ENCODE measurements around the gene IGBP1.

The IGBP1 gene

DNA sequence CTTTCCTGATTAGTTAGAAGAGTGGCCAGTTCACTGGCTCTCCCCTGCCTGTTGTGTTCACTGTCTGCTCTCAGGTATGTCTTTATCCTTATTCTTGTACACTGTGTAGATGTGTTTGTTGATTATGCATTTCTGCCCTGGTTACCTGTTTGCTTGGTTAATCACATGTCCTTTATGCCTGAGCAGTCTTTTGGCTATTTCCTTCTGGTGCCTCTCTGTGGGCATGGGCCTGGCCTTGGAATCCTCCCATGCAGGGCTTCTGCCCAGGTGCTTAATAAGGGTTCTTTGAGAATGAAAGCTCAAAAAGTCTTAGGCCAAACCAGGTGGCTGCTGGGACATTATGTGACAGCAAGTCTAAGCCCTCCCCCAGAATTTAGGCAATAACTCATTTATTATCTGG is 44.5 kb upstream of the IGBP1 start:
- no peak overlapping the region for H3K9ac ChIP-seq (ENCODE audit: low read depth, low read length)
- H3K9me3 ChIP-seq (ENCODE audit: insufficient read depth, low read length, severe bottlenecking), result no peaks in the 10 kb centered on the region
- H3K4me2 ChIP-seq (ENCODE audit: insufficient read depth, low read length), result no peak overlapping the region
- no peaks in the 10 kb centered on the region for H3K36me3 ChIP-seq (ENCODE audit: insufficient read depth, low read length)
- H3K27ac ChIP-seq (ENCODE audit: low read length), result no peak overlapping the region
- no peak overlapping the region for H3K4me3 ChIP-seq (ENCODE audit: low read depth in 1 of 2, low read length in 2 of 2)
- no peak for DNase-seq
- H4K20me1 ChIP-seq (ENCODE audit: insufficient read depth, low read length), result no peaks in the 10 kb centered on the region
- H2AFZ ChIP-seq (ENCODE audit: low read depth, low read length), result no peak overlapping the region
- H3K79me2 ChIP-seq (ENCODE audit: insufficient read depth, low read length), result no peaks in the 10 kb centered on the region
- no peaks in the 10 kb centered on the region for H3K4me1 ChIP-seq (ENCODE audit: insufficient read depth, low read length)
- no peaks in the 10 kb centered on the region for H3K27me3 ChIP-seq (ENCODE audit: insufficient read depth, low read length, poor library complexity)
- TF ChIP-seq EZH2 (IDR thresholded peaks at IDR 0.05; ENCODE audit: borderline replicate concordance, low read depth, low read length, severe bottlenecking) (no peak), CTCF (IDR thresholded peaks at IDR 0.05; ENCODE audit: borderline replicate concordance, extremely low read depth, low read length, poor library complexity, severe bottlenecking) (no peak)
- no peak for ATAC-seq (ENCODE audit: insufficient read depth, low read depth)

- no peak overlapping the region for H3K4me2 ChIP-seq (ENCODE audit: insufficient read depth, low read length)
Measured at GRCh38 chrX:70089604-70090297, 43.5 kb upstream of the IGBP1 start.

DNA sequence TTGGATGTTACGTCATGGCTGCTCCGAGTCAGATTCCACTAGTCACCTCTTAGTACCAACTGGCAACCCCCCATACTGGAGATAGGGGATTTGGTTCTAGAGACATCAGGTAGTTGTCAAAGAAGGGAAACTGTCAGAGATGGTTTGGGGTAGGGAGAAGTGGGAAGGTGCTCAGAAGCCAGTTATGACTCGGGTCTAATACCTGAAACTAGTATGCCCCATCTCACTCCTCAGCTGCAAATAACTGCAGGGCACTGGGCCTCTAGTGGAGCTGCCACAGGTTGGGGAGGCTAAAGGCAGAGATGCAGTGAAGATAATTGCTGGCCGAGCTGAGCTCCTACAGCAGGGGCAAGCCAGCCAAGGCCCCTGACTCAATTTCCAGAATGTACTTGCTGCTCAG is 41.0 kb upstream of the IGBP1 start:
- Histone ChIP-seq H3K79me2 (ENCODE audit: insufficient read depth, low read length) (no peaks in the 10 kb centered on the region), H3K4me2 (ENCODE audit: insufficient read depth, low read length) (no peak overlapping the region), H3K4me1 (ENCODE audit: insufficient read depth, low read length) (no peaks in the 10 kb centered on the region), H4K20me1 (ENCODE audit: insufficient read depth, low read length) (no peaks in the 10 kb centered on the region), H3K36me3 (ENCODE audit: insufficient read depth, low read length) (no peaks in the 10 kb centered on the region), H2AFZ (ENCODE audit: low read depth, low read length) (no peak overlapping the region), H3K27ac (ENCODE audit: low read length) (no peak overlapping the region), H3K9me3 (ENCODE audit: insufficient read depth, low read length, severe bottlenecking) (no peaks in the 10 kb centered on the region), H3K27me3 (ENCODE audit: insufficient read depth, low read length, poor library complexity) (no peaks in the 10 kb centered on the region), H3K4me3 (ENCODE audit: low read depth in 1 of 2, low read length in 2 of 2) (no peak overlapping the region), H3K9ac (ENCODE audit: low read depth, low read length) (no peak overlapping the region)
- no peak for DNase-seq
- TF ChIP-seq EZH2 (IDR thresholded peaks at IDR 0.05; ENCODE audit: borderline replicate concordance, low read depth, low read length, severe bottlenecking) (no peak), CTCF (IDR thresholded peaks at IDR 0.05; ENCODE audit: borderline replicate concordance, extremely low read depth, low read length, poor library complexity, severe bottlenecking) (no peak)
- ATAC-seq (ENCODE audit: insufficient read depth, low read depth), result no peak

More at GRCh38 chrX:70089604-70090297, 43.5 kb upstream of the IGBP1 start:
- DNase-seq (no peak), ATAC-seq (ENCODE audit: insufficient read depth, low read depth) (no peak)
- TF ChIP-seq EZH2 (IDR thresholded peaks at IDR 0.05; ENCODE audit: borderline replicate concordance, low read depth, low read length, severe bottlenecking) (no peak), CTCF (IDR thresholded peaks at IDR 0.05; ENCODE audit: borderline replicate concordance, extremely low read depth, low read length, poor library complexity, severe bottlenecking) (no peak)
- H3K9me3 ChIP-seq (ENCODE audit: insufficient read depth, low read length, severe bottlenecking), result no peaks in the 10 kb centered on the region
- H3K4me1 ChIP-seq (ENCODE audit: insufficient read depth, low read length), result no peaks in the 10 kb centered on the region
- no peak overlapping the region for H2AFZ ChIP-seq (ENCODE audit: low read depth, low read length)
- no peaks in the 10 kb centered on the region for H4K20me1 ChIP-seq (ENCODE audit: insufficient read depth, low read length)
- H3K79me2 ChIP-seq (ENCODE audit: insufficient read depth, low read length), result no peaks in the 10 kb centered on the region
- H3K36me3 ChIP-seq (ENCODE audit: insufficient read depth, low read length), result no peaks in the 10 kb centered on the region
- no peaks in the 10 kb centered on the region for H3K27me3 ChIP-seq (ENCODE audit: insufficient read depth, low read length, poor library complexity)
- no peak overlapping the region for H3K27ac ChIP-seq (ENCODE audit: low read length)
- no peak overlapping the region for H3K4me3 ChIP-seq (ENCODE audit: low read depth in 1 of 2, low read length in 2 of 2)
- H3K9ac ChIP-seq (ENCODE audit: low read depth, low read length), result no peak overlapping the region

All from DND-41 (cell line).